RWPE2 (cell line): ENCODE results near the gene ROR2.

Experiments used
- ATAC-seq: fragments of 200-7000 bp; cut with Tn5 transposase; 3 replicates; pipeline ENCODE4 v1.9.1; 2021; ENCODE audit warnings: low read depth
- DNase-seq: peaks from one replicate; pipeline ENCODE4 v3.0.0-alpha.2; 2020; ENCODE audit warnings: low spot score
- H3K27ac ChIP-seq: fragments of 450-650 bp; 2 replicates; pipeline ENCODE4 v1.5.1; 2017; ENCODE audit warnings: mild to moderate bottlenecking; ENCODE audit not compliant: poor library complexity, severe bottlenecking
- H3K27me3 ChIP-seq: fragments of 250-450 bp; sonication (Bioruptor Pico); 2 replicates; pipeline ENCODE4 v1.5.1; 2021; ENCODE audit warnings: mild to moderate bottlenecking, moderate library complexity; ENCODE audit not compliant: insufficient read depth, poor library complexity, severe bottlenecking
- H3K36me3 ChIP-seq: fragments of 250-450 bp; sonication (Bioruptor Pico); 2 replicates; pipeline ENCODE4 v1.5.1; 2020; ENCODE audit warnings: low read depth, mild to moderate bottlenecking, moderate library complexity
- H3K4me1 ChIP-seq: fragments of 250-450 bp; sonication (Bioruptor Pico); 2 replicates; pipeline ENCODE4 v1.5.1; 2021; ENCODE audit warnings: mild to moderate bottlenecking, moderate library complexity; ENCODE audit not compliant: insufficient read depth, poor library complexity, severe bottlenecking
- H3K4me3 ChIP-seq: fragments of 250-450 bp; sonication (Bioruptor Pico); 2 replicates; pipeline ENCODE4 v1.5.1; 2021; ENCODE audit warnings: mild to moderate bottlenecking, moderate library complexity; ENCODE audit not compliant: severe bottlenecking
- H3K9me3 ChIP-seq: fragments of 250-450 bp; sonication (Bioruptor Pico); 2 replicates; pipeline ENCODE4 v1.5.1; 2021; ENCODE audit warnings: mild to moderate bottlenecking, moderate library complexity; ENCODE audit not compliant: severe bottlenecking
- TF ChIP-seq, protein P1 (sequence below): fragments of 450-650 bp; IDR thresholded peaks from one replicate; pipeline ENCODE4 v1.5.1; 2017; ENCODE audit warnings: mild to moderate bottlenecking, moderate library complexity; ENCODE audit not compliant: poor library complexity, severe bottlenecking

ROR2 gene

GRCh38 chr9:91935066-91935749 is 14.8 kb downstream of the ROR2 start:
- no peak overlapping the region for H3K27ac ChIP-seq
- H3K9me3 ChIP-seq, result peaks cover 8% of the 10 kb centered on the region
- no peaks in the 10 kb centered on the region for H3K27me3 ChIP-seq
- no peaks in the 10 kb centered on the region for H3K36me3 ChIP-seq
- TF ChIP-seq, protein P1, sequence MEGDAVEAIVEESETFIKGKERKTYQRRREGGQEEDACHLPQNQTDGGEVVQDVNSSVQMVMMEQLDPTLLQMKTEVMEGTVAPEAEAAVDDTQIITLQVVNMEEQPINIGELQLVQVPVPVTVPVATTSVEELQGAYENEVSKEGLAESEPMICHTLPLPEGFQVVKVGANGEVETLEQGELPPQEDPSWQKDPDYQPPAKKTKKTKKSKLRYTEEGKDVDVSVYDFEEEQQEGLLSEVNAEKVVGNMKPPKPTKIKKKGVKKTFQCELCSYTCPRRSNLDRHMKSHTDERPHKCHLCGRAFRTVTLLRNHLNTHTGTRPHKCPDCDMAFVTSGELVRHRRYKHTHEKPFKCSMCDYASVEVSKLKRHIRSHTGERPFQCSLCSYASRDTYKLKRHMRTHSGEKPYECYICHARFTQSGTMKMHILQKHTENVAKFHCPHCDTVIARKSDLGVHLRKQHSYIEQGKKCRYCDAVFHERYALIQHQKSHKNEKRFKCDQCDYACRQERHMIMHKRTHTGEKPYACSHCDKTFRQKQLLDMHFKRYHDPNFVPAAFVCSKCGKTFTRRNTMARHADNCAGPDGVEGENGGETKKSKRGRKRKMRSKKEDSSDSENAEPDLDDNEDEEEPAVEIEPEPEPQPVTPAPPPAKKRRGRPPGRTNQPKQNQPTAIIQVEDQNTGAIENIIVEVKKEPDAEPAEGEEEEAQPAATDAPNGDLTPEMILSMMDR, result no peak
- ATAC-seq (no peak), DNase-seq (no peak)
- no peak overlapping the region for H3K4me3 ChIP-seq
- H3K4me1 ChIP-seq, result no peaks in the 10 kb centered on the region

DNA sequence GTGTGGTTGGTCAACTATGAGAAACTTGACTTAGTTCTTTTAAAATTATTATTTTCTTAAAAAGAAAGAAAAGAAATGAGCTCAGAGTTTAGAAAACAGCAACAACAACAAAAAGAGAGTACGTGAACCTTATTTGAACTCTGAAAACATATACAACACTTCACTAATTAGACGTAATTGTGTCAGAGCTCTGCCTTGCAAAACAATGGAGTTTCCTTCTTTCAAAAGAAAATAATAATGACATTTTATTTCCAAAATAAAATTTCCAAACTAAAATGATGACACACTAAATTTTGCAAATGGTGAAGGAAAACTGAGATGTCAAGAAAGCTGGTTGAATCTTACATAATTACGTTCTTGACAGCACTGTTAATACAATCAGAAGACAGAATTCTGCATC is 15.4 kb downstream of the ROR2 start:
- Histone ChIP-seq H3K27ac (no peak overlapping the region), H3K36me3 (no peaks in the 10 kb centered on the region), H3K27me3 (no peaks in the 10 kb centered on the region), H3K4me1 (no peaks in the 10 kb centered on the region), H3K9me3 (peaks cover 13% of the 10 kb centered on the region), H3K4me3 (no peak overlapping the region)
- TF ChIP-seq, protein P1, result no peak
- no peak for DNase-seq
- no peak for ATAC-seq

DNA sequence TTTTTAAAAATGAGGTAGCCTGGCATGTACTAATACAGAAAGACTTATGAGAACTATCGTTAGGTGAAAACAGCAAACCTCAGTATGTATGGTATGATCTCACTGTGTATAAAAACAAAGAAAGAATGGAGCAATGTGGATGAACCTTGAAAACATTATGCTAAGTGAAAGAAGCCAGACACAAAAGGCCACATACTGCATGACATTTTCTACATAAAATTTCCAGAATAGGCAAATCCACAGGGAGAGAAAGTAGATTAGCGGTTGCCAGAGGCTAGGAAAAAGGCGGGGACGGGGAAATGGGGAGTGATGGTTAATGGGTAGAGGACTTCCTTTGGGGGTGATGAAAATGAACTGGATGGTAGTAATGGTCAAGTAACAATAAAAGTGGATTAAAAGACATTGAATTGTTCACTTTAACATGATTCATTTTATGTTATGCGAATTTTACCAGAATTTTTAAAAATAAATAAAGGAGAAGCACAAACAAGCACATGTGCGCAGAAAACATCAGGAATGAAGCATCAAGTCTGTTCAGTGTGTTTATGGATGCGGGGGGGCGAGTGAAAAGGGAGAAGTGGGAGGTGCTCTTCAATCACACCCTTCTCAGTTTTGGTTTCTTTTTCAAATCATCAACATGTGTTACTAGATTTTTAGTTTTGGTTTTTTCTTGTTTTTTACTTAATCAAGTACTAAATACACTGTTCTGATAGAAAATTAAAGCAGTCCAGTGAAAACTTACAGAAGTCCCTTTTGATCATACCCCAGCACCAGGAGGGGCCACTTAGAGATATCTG is 16.3 kb downstream of the ROR2 start:
- no peaks in the 10 kb centered on the region for H3K36me3 ChIP-seq
- no peaks in the 10 kb centered on the region for H3K27me3 ChIP-seq
- TF ChIP-seq, protein P1, result no peak
- ATAC-seq (no peak), DNase-seq (no peak)
- no peaks in the 10 kb centered on the region for H3K4me1 ChIP-seq
- peaks cover 14% of the 10 kb centered on the region for H3K9me3 ChIP-seq
- H3K4me3 ChIP-seq, result no peak overlapping the region
- H3K27ac ChIP-seq, result no peak overlapping the region

DNA sequence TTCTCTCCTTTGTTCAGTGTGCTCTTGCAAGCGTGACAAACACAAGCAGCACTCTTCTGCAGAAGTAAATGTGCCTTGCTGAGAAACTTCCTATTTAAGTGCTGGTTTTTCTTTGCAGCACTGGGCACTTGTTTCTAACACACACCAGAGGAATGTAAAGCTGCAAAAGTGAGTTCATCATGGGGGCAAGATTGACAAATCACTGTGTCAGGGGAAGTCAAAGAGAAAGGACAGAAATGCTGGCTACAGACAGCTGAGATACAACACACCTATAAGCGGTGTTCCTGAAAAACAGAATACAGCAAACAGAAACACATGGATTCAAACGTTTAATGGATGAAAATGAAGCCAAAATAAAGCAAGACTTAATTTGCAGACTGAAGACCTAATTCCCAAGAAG is 19.6 kb downstream of the ROR2 start:
- ATAC-seq, result no peak
- no peak for DNase-seq
- H3K9me3 ChIP-seq, result peaks cover 14% of the 10 kb centered on the region

More for the DNA sequence above, 19.6 kb downstream of the ROR2 start:
- no peaks in the 10 kb centered on the region for H3K27me3 ChIP-seq
- TF ChIP-seq, protein P1, result no peak
- H3K27ac ChIP-seq, result no peak overlapping the region
- no peaks in the 10 kb centered on the region for H3K36me3 ChIP-seq
- no peaks in the 10 kb centered on the region for H3K4me1 ChIP-seq
- no peak overlapping the region for H3K4me3 ChIP-seq
